GM12878 (cell line): ENCODE results near the gene SPA17. TPM values are rescaled to one million over a fixed set of nuclear protein-coding genes. Genes with fewer than 3 reads are reported as not detected.

ENCODE experiments used
- ATAC-seq: fragments of 200-7000 bp; cut with Tn5 transposase; 3 replicates; pipeline ENCODE4 v1.9.1; 2020; ENCODE audit warnings: mild to moderate bottlenecking, moderate library complexity
- BruUV-seq: library from RNA; stranded (reverse); fragments of 400-500 nt; replicated peaks from 2 replicates; lab custom pipeline; 2021; lab: Mats Ljungman, UMichigan
- CTCF ChIA-PET: fragments of 300-600 bp; sonication (Branson Sonifier 250); formaldehyde crosslinking; extraction: SDS; loops from one replicate; lab custom pipeline; 2021; ENCODE audit warnings: inconsistent platforms; lab: Yijun Ruan, JAX
- POLR2A ChIA-PET: fragments of 350-600 bp; formaldehyde crosslinking; extraction: SDS; loops from one replicate; lab custom pipeline; 2021; ENCODE audit warnings: inconsistent platforms; lab: Charles Lee
- RAD21 ChIA-PET: fragments of 300-600 bp; sonication (Branson Sonifier 250); formaldehyde crosslinking; loops from one replicate; lab custom pipeline; 2023; ENCODE audit warnings: antibody characterized with exemption; ENCODE audit not compliant: unreplicated experiment; lab: Charles Lee
- SMC1A ChIA-PET: fragments of 300-600 bp; sonication (Branson Sonifier 250); formaldehyde crosslinking; loops from one replicate; lab custom pipeline; 2023; ENCODE audit not compliant: unreplicated experiment, uncharacterized antibody; lab: Charles Lee
- DNase-seq: peaks from one replicate; pipeline ENCODE4 v3.0.0-alpha.2; 2011; ENCODE audit warnings: low read depth, low spot score
- FAIRE-seq: peaks from 3 replicates; lab custom pipeline; 2011; peaks lifted over from hg19 to GRCh38; lab: Jason Lieb, UNC
- H2AFZ ChIP-seq: 2 replicates; pipeline ENCODE4 v1.6.0; 2011; ENCODE audit warnings: low read depth, low read length, control low read depth; ENCODE audit not compliant: control insufficient read depth
- H3K27ac ChIP-seq: 2 replicates; pipeline ENCODE4 v1.5.1; 2011; ENCODE audit warnings: control low read depth; ENCODE audit not compliant: control insufficient read depth, insufficient read depth
- H3K27me3 ChIP-seq, 2 experiments: replicated peaks in 1 of 2; 2 replicates each; pipeline versions ENCODE4 v1.6.0 to v1.6.1; 2011; ENCODE audit warnings: low read length in 1 of 2; ENCODE audit not compliant: control insufficient read depth in 2 of 2, insufficient read depth in 2 of 2
- H3K36me3 ChIP-seq, 2 experiments: 2 replicates each; pipeline ENCODE4 v1.5.1; 2011; ENCODE audit warnings: low read length in 1 of 2; ENCODE audit not compliant: control insufficient read depth in 2 of 2, insufficient read depth in 2 of 2
- H3K4me1 ChIP-seq: 2 replicates; pipeline ENCODE4 v1.6.1; 2011; ENCODE audit warnings: mild to moderate bottlenecking, low read length, moderate library complexity, mixed read lengths; ENCODE audit not compliant: control insufficient read depth, insufficient read depth
- H3K4me2 ChIP-seq: 2 replicates; pipeline ENCODE4 v1.6.0; 2011; ENCODE audit warnings: control low read depth; ENCODE audit not compliant: control insufficient read depth, insufficient read depth
- H3K4me3 ChIP-seq: fragments of 200-600 bp; sonication (generic); 2 replicates; pipeline ENCODE4 v1.5.1; 2016
- H3K79me2 ChIP-seq: 2 replicates; pipeline ENCODE4 v1.6.0; 2011; ENCODE audit warnings: low read length; ENCODE audit not compliant: control insufficient read depth, insufficient read depth
- H3K9ac ChIP-seq: 2 replicates; pipeline ENCODE4 v1.8.0; 2011; ENCODE audit warnings: low read length, control low read depth, mixed read lengths; ENCODE audit not compliant: control insufficient read depth, insufficient read depth
- H3K9me3 ChIP-seq: replicated peaks from 3 replicates; pipeline ENCODE4 v1.5.1; 2011; ENCODE audit warnings: mild to moderate bottlenecking, low read length; ENCODE audit not compliant: control insufficient read depth, insufficient read depth
- H4K20me1 ChIP-seq: 2 replicates; pipeline ENCODE4 v1.6.0; 2011; ENCODE audit not compliant: control insufficient read depth, insufficient read depth
- BCL11A ChIP-seq: IDR thresholded peaks from 2 replicates; pipeline ENCODE4 v1.6.1; 2011; ENCODE audit warnings: low read depth, low read length
- E2F8 ChIP-seq: fragments of 450-650 bp; IDR thresholded peaks from 2 replicates; pipeline ENCODE4 v1.6.1; 2018; ENCODE audit warnings: mild to moderate bottlenecking, low read depth, moderate library complexity; ENCODE audit not compliant: partially characterized antibody
- ETV6 ChIP-seq, 2 experiments: fragments of 450-650 bp in 1 of 2; IDR thresholded peaks in 1 of 2; conservative IDR thresholded peaks in 1 of 2; 2 replicates each; pipeline ENCODE4 v1.6.1; 2014; ENCODE audit warnings: antibody characterized with exemption in 1 of 2, borderline replicate concordance in 1 of 2, low read depth in 1 of 2, mild to moderate bottlenecking in 1 of 2, moderate library complexity in 1 of 2
- FOXK2 ChIP-seq: fragments of 450-650 bp; IDR thresholded peaks from 2 replicates; pipeline ENCODE4 v1.6.1; 2017; ENCODE audit warnings: mild to moderate bottlenecking, moderate library complexity
- GABPA ChIP-seq: IDR thresholded peaks from 2 replicates; pipeline ENCODE4 v1.6.1; 2014; ENCODE audit warnings: antibody characterized with exemption, low read depth, mild to moderate bottlenecking, inconsistent platforms
- KLF5 ChIP-seq: fragments of 450-650 bp; IDR thresholded peaks from 2 replicates; pipeline ENCODE4 v1.6.1; 2014; ENCODE audit warnings: mild to moderate bottlenecking; ENCODE audit not compliant: partially characterized antibody
- MXI1 ChIP-seq: fragments of 150-350 bp; IDR thresholded peaks from 2 replicates; pipeline ENCODE4 v1.6.1; 2011; ENCODE audit warnings: low read depth, mild to moderate bottlenecking, inconsistent platforms, low read length, improper control_type of control experiment
- NFXL1 ChIP-seq: fragments of 450-650 bp; IDR thresholded peaks from 2 replicates; pipeline ENCODE4 v1.6.1; 2017; ENCODE audit warnings: antibody characterized with exemption, mild to moderate bottlenecking, borderline replicate concordance
- PBX3 ChIP-seq: IDR thresholded peaks from 2 replicates; pipeline ENCODE4 v1.6.1; 2011; ENCODE audit warnings: mild to moderate bottlenecking, low read depth, low read length, moderate library complexity; ENCODE audit not compliant: insufficient replicate concordance
- RAD21 ChIP-seq: IDR thresholded peaks from 2 replicates; pipeline ENCODE4 v1.6.1; 2011; ENCODE audit warnings: mild to moderate bottlenecking, low read depth, low read length, moderate library complexity; ENCODE audit not compliant: insufficient read depth
- SKIL ChIP-seq: fragments of 450-650 bp; IDR thresholded peaks from 2 replicates; pipeline ENCODE4 v1.6.1; 2017; ENCODE audit warnings: mild to moderate bottlenecking, low read depth, inconsistent platforms; ENCODE audit not compliant: poor library complexity, severe bottlenecking
- SREBF1 ChIP-seq: IDR thresholded peaks from 2 replicates; pipeline ENCODE4 v1.6.1; 2012; ENCODE audit warnings: mild to moderate bottlenecking, low read length
- SUPT20H ChIP-seq: IDR thresholded peaks from 2 replicates; pipeline ENCODE4 v1.6.1; 2011; ENCODE audit warnings: low read depth, mild to moderate bottlenecking, low read length, moderate library complexity, borderline replicate concordance; ENCODE audit not compliant: control insufficient read depth
- SUZ12 ChIP-seq: fragments of 200-600 bp; sonication (generic); IDR thresholded peaks from one replicate; pipeline ENCODE4 v1.6.1; 2018; ENCODE audit warnings: antibody characterized with exemption, mild to moderate bottlenecking; ENCODE audit not compliant: unreplicated experiment
- TBL1XR1 ChIP-seq: IDR thresholded peaks from 2 replicates; pipeline ENCODE4 v1.6.1; 2012; ENCODE audit warnings: low read depth, low read length, improper control_type of control experiment
- TCF3 ChIP-seq: IDR thresholded peaks from 2 replicates; pipeline ENCODE4 v1.6.1; 2012; ENCODE audit warnings: low read depth, mild to moderate bottlenecking, low read length, borderline replicate concordance; ENCODE audit not compliant: insufficient read depth
- TCF7 ChIP-seq: IDR thresholded peaks from 2 replicates; pipeline ENCODE4 v1.6.1; 2014; ENCODE audit warnings: antibody characterized with exemption, borderline replicate concordance
- WRNIP1 ChIP-seq: IDR thresholded peaks from 2 replicates; pipeline ENCODE4 v1.6.1; 2011; ENCODE audit warnings: low read depth, low read length, improper control_type of control experiment, borderline replicate concordance
- WGBS: methylation state at CpG from one replicate; pipeline ENCODE4 v1.1.6; 2016; ENCODE audit warnings: low lambda C conversion rate; ENCODE audit not compliant: insufficient replicate concordance, insufficient coverage; ENCODE audit errors: missing lambda C conversion rate; 5-methylcytosine and 5-hydroxymethylcytosine counted together
- in situ Hi-C: fragments of 300-500 bp; cut with MboI; formaldehyde crosslinking; loops from 9 replicates; pipeline ENCODE4 v1.14.3; 2018; ENCODE audit warnings: mixed read lengths
- intact Hi-C: fragments of 100-400 bp; cut with micrococcal nuclease; formaldehyde crosslinking; loops from one replicate; pipeline ENCODE4 v1.14.2; 2022; ENCODE audit not compliant: unreplicated experiment
- polyA plus RNA-seq, 11 experiments: library from polyadenylated mRNA; depleted of rRNA in 4 of 11; unstranded in 6 of 11; stranded (reverse) in 5 of 11; fragments of >200 nt; fragmentation: Nextera tagmentation in 4 of 11; fragmentation: Illumina TruSeq in 1 of 11; extraction: Ambion mirVana in 4 of 11; extraction: Trizol in 1 of 11; gene quantifications; 1 replicate in 1 of 11; 2 replicates in 10 of 11; pipeline versions ENCODE4 v1.2.1 to v1.2.3, GENCODE V29; 2011 to 2016; ENCODE audit warnings: inconsistent platforms in 2 of 11, missing spikeins in 2 of 11, low read depth in 1 of 11
- total RNA-seq, 4 experiments: library from RNA; depleted of rRNA in 3 of 4; stranded (reverse); fragments of >200 nt in 3 of 4; fragmentation: Illumina TruSeq in 1 of 4; extraction: Trizol in 1 of 4; gene quantifications; 2 replicates each; pipeline versions ENCODE4 v1.2.1 to v1.2.3, GENCODE V29; 2013 to 2021

Gene SPA17
- total and polyA plus RNA-seq, 10 of the 15 experiments (the other 5 are each of a cell fraction or from before 2014, with no cell fraction given), result 2.9 to 13.2 (median 8.5) TPM

- Histone ChIP-seq H3K27me3 (no peaks in the 10 kb centered on the region), H3K36me3 (no peaks in the 10 kb centered on the region; a peak in 1 of 4 replicates), H3K27ac (no peak overlapping the region), H3K4me1 (no peaks in the 10 kb centered on the region; the same call in 1 of the 2 replicates), H3K4me2 (no peak overlapping the region), H3K9me3 (no peaks in the 10 kb centered on the region), H3K4me3 (no peak overlapping the region), H2AFZ (no peak overlapping the region), H3K9ac (no peak overlapping the region), H3K79me2 (no peaks in the 10 kb centered on the region), H4K20me1 (no peaks in the 10 kb centered on the region)
- no TSS peak for BruUV-seq
- ChIA-PET SMC1A (interaction anchor here (0.6 to 1.5 kb wide), 5 partner anchors 20 to 958 kb away, joined by 3 to 5 read pairs (median 3); no protein-coding TSS in a partner anchor), RAD21 (no interaction called here), CTCF (interaction anchor here (0.9 to 1.2 kb wide), 3 partner anchors 110 to 189 kb away, joined by 3 to 7 read pairs (median 4); no protein-coding TSS in a partner anchor), POLR2A (interaction anchor here (1.1 kb wide), 1 partner anchor 139 kb away, joined by 3 read pairs; no protein-coding TSS in a partner anchor)
- DNase-seq (no peak), FAIRE-seq (no peak), ATAC-seq (no peak)
- intact Hi-C loops (no loop called here), in situ Hi-C loops (no loop called here)
- 71% methylated on average over 6 of the region's 6 CpGs for WGBS
- TF ChIP-seq TCF7 (no peak), RAD21 (no peak), SREBF1 (no peak), FOXK2 (no peak), KLF5 (no peak), TCF3 (no peak), GABPA (no peak), TBL1XR1 (no peak), WRNIP1 (no peak), NFXL1 (no peak), SUZ12 (no peak), BCL11A (no peak), PBX3 (no peak), ETV6 (conservative IDR thresholded peaks at IDR 0.05 in 1 of 2, IDR thresholded peaks at IDR 0.05 in 1 of 2; ENCODE audit: borderline replicate concordance in 1 of 2, low read depth in 1 of 2) (no peak), E2F8 (no peak), MXI1 (no peak), SKIL (no peak), SUPT20H (no peak)
These were observed 25.1 kb upstream of the SPA17 start for GRCh38 chr11:124648610-124649009.
